MM.1S (cell line): Measurements from ENCODE around the gene CCR5AS.

Experiments used
- CTCF ChIP-seq: fragments of 300-600 bp; sonication (generic); IDR thresholded peaks from 2 replicates; pipeline ENCODE4 v1.5.1; 2016; ENCODE audit warnings: antibody characterized with exemption, low read length, mixed read lengths
- EZH2 ChIP-seq: fragments of 300-600 bp; sonication (generic); optimal IDR thresholded peaks from 2 replicates; pipeline ENCODE3; 2017; ENCODE audit warnings: low read depth, mild to moderate bottlenecking, antibody characterized with exemption, low read length, mixed read lengths

- no peak for TF ChIP-seq CTCF
- no peak for TF ChIP-seq EZH2
Measured at GRCh38 chr3:46455231-46456115, 48.6 kb upstream of the CCR5AS start.
